HEK293 (cell line): ENCODE measurements around the gene RNPS1.

Source experiments
- AEBP2 ChIP-seq: fragments of 450-650 bp; formaldehyde crosslinking; IDR thresholded peaks from 2 replicates; pipeline ENCODE4 v1.5.1; 2016; ENCODE audit warnings: missing biosample characterization, missing genetic modification characterization, borderline replicate concordance
- ATF2 ChIP-seq: fragments of 450-650 bp; formaldehyde crosslinking; IDR thresholded peaks from 2 replicates; pipeline ENCODE4 v1.5.1; 2016; ENCODE audit warnings: missing biosample characterization, missing genetic modification characterization, low read depth
- INSM2 ChIP-seq: fragments of 450-650 bp; formaldehyde crosslinking; IDR thresholded peaks from 2 replicates; pipeline ENCODE4 v1.5.1; 2016; ENCODE audit warnings: missing biosample characterization, missing genetic modification characterization
- MEIS1 ChIP-seq: sonication (generic); formaldehyde crosslinking; IDR thresholded peaks from 2 replicates; pipeline ENCODE4 v1.8.1; 2022; ENCODE audit warnings: missing genetic modification reagents, mild to moderate bottlenecking, borderline replicate concordance
- PRDM10 ChIP-seq: fragments of 450-650 bp; formaldehyde crosslinking; IDR thresholded peaks from 2 replicates; pipeline ENCODE4 v1.5.1; 2016; ENCODE audit warnings: missing biosample characterization, missing genetic modification characterization
- SP3 ChIP-seq: fragments of 450-650 bp; formaldehyde crosslinking; IDR thresholded peaks from 2 replicates; pipeline ENCODE4 v1.5.1; 2016; ENCODE audit warnings: missing biosample characterization, missing genetic modification characterization
- TRIM28 ChIP-seq: IDR thresholded peaks from 2 replicates; pipeline ENCODE4 v1.6.1; 2011; ENCODE audit warnings: low read length, control low read depth, borderline replicate concordance
- ZBTB11 ChIP-seq: fragments of 450-650 bp; formaldehyde crosslinking; conservative IDR thresholded peaks from 2 replicates; pipeline ENCODE4 v1.5.1; 2016; ENCODE audit warnings: low read depth, missing biosample characterization, missing genetic modification characterization
- ZBTB20 ChIP-seq: fragments of 450-650 bp; formaldehyde crosslinking; IDR thresholded peaks from 2 replicates; pipeline ENCODE4 v1.5.1; 2016; ENCODE audit warnings: missing biosample characterization, missing genetic modification characterization
- ZBTB44 ChIP-seq: fragments of 450-650 bp; IDR thresholded peaks from 2 replicates; pipeline ENCODE4 v1.5.1; 2018; ENCODE audit warnings: missing biosample characterization, mild to moderate bottlenecking, missing genetic modification characterization
- ZFP69B ChIP-seq: fragments of 450-650 bp; formaldehyde crosslinking; IDR thresholded peaks from 2 replicates; pipeline ENCODE4 v1.5.1; 2016; ENCODE audit warnings: missing biosample characterization, missing genetic modification characterization
- ZIC2 ChIP-seq: fragments of 450-650 bp; formaldehyde crosslinking; IDR thresholded peaks from 2 replicates; pipeline ENCODE4 v1.5.1; 2016; ENCODE audit warnings: missing biosample characterization, missing genetic modification characterization
- ZNF112 ChIP-seq: fragments of 450-650 bp; formaldehyde crosslinking; IDR thresholded peaks from 2 replicates; pipeline ENCODE4 v1.5.0; 2017; ENCODE audit warnings: missing biosample characterization, missing genetic modification characterization
- ZNF16 ChIP-seq: fragments of 450-650 bp; formaldehyde crosslinking; IDR thresholded peaks from 2 replicates; pipeline ENCODE4 v1.5.1; 2016; ENCODE audit warnings: low read depth, missing biosample characterization, missing genetic modification characterization
- ZNF280D ChIP-seq: fragments of 450-650 bp; formaldehyde crosslinking; IDR thresholded peaks from 2 replicates; pipeline ENCODE4 v1.5.1; 2016; ENCODE audit warnings: missing biosample characterization, missing genetic modification characterization
- ZNF37A ChIP-seq: fragments of 450-650 bp; IDR thresholded peaks from 2 replicates; pipeline ENCODE4 v1.5.1; 2018; ENCODE audit warnings: missing biosample characterization, missing genetic modification characterization
- ZNF433 ChIP-seq: fragments of 450-650 bp; formaldehyde crosslinking; IDR thresholded peaks from 2 replicates; pipeline ENCODE4 v1.5.1; 2016; ENCODE audit warnings: missing biosample characterization, missing genetic modification characterization, low read depth
- ZNF777 ChIP-seq: fragments of 450-650 bp; formaldehyde crosslinking; IDR thresholded peaks from 2 replicates; pipeline ENCODE4 v1.5.1; 2017; ENCODE audit warnings: missing biosample characterization, missing genetic modification characterization, borderline replicate concordance
- ZNF792 ChIP-seq: fragments of 450-650 bp; formaldehyde crosslinking; IDR thresholded peaks from 2 replicates; pipeline ENCODE4 v1.5.1; 2016; ENCODE audit warnings: missing biosample characterization, missing genetic modification characterization
- ZNF837 ChIP-seq: fragments of 450-650 bp; formaldehyde crosslinking; IDR thresholded peaks from 2 replicates; pipeline ENCODE4 v1.5.1; 2016; ENCODE audit warnings: missing biosample characterization, missing genetic modification characterization

RNPS1 gene

GRCh38 chr16:2267913-2268666 is at the start of gene RNPS1 (continued):
- TF ChIP-seq ZNF37A, result no peak
- peak; percentile 35 for TF ChIP-seq ZIC2 (tag by site-specific recombination)
- TF ChIP-seq ZNF777 (tag by site-specific recombination), result no peak
- TF ChIP-seq ZNF837 (tag by site-specific recombination), result no peak
- TF ChIP-seq ZNF112 (tag by site-specific recombination), result no peak
- peak; percentile 97 for TF ChIP-seq SP3 (tag by site-specific recombination)
- TF ChIP-seq ZNF792 (tag by site-specific recombination), result 0 out of 2 replicates have a peak, but pooled peaks have one; percentile 66
- TF ChIP-seq MEIS1 (CRISPR knock-in tag), result no peak
- TF ChIP-seq AEBP2 (tag by site-specific recombination), result no peak
- peak; percentile 94 for TF ChIP-seq PRDM10 (tag by site-specific recombination)
- TF ChIP-seq ATF2, result peak; percentile 100
- TF ChIP-seq TRIM28, result no peak
- TF ChIP-seq ZBTB44 (tag by site-specific recombination), result no peak
- TF ChIP-seq ZNF280D (tag by site-specific recombination), result no peak
- TF ChIP-seq ZBTB11 (tag by site-specific recombination), result peak; percentile 85
- TF ChIP-seq ZFP69B (tag by site-specific recombination), result peak; percentile 94
- peak; percentile 95 for TF ChIP-seq INSM2
- no peak for TF ChIP-seq ZNF433 (tag by site-specific recombination)
- TF ChIP-seq ZBTB20 (tag by site-specific recombination), result peak; percentile 92
- TF ChIP-seq ZNF16, result no peak
